ENCODE results near the gene FAM153A. TPM values are rescaled to one million over a fixed set of nuclear protein-coding genes. Genes with fewer than 3 reads are reported as not detected.

FAM153A gene
- not detected in 5 replicates for total RNA-seq (2022; extraction: Qiagen RNA extraction)

DNA sequence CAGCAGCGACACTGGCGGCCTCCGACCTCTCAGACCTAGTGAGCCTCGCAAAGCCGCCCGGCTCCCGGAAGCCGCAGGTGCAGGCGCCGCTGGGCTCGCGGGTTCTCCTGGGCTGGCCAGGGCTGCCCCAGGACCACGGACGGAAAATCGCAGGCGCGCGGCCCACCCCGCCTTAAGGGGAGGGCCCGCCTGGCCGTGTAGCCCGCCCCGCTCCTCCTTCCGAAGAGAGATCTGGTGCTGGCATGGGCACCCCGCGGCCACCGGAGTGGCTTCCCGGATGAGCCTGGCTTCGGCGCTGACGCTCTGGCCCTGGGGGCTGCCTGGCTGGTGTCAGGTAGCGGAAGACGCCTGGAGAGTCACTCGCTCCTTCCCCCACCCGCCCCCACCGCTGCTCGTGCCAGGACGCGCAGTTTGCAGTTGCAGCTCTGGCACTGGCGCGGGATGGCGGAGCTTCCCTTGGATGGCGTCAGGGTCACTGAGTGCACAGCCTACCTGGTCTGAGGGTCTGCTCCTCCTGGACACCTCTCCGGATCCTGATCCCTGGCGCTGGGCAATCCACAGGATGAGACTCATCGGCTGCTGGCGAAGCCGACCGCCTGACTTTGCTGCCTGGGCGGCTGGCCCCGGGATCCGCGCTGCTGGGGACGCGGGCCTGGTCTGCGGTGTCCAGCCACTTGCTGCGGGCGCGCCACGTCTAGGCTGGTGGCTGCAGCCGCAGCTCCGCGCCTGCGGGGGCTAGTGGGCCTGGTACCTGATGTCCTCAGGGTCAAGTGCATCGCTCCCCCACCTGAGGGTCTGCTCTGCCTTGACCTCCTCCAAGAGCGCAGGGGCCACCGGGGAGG lies at the start of gene FAM153A:
Gene FAM153A, minus strand, starts transcription at position 108 of the 842 bp plus-strand sequence.

Other genes starting within 250 kb of the FAM153A start
- 19.5 to 29.0 TPM (median 23.9 TPM) in 5 replicates for gene FAM193B, start 228.3 kb downstream of the FAM153A start, total RNA-seq (2022; extraction: Qiagen RNA extraction)
- 276 to 288 TPM (median 279 TPM) in 5 replicates for gene TMED9, start 190.7 kb downstream of the FAM153A start, total RNA-seq (2022; extraction: Qiagen RNA extraction)
- gene B4GALT7, start 182.8 kb downstream of the FAM153A start, total RNA-seq (2022; extraction: Qiagen RNA extraction), result 20.4 to 29.3 TPM (median 28.4 TPM) in 5 replicates
- 0.06 to 0.34 TPM (median 0.12 TPM) in 3 of 5 replicates, not detected in the others for gene PROP1, start 213.3 kb upstream of the FAM153A start, total RNA-seq (2022; extraction: Qiagen RNA extraction)

Data from A549 treated with AZD2906 at 1 μM for 4 hours (cell line).